NCI-H128 (cell line): ENCODE measurements around the gene THBS2.
"Not testable (repeated sequence)": the region's sequence is repeated elsewhere in the genome, so short reads cannot be mapped to it uniquely, and the experiment has no call there.

ENCODE experiments used
- DNase-seq: peaks from one replicate; lab custom pipeline; 2025; ENCODE audit not compliant: unreplicated experiment; lab: John Stamatoyannopoulos, UW

The THBS2 gene

DNA sequence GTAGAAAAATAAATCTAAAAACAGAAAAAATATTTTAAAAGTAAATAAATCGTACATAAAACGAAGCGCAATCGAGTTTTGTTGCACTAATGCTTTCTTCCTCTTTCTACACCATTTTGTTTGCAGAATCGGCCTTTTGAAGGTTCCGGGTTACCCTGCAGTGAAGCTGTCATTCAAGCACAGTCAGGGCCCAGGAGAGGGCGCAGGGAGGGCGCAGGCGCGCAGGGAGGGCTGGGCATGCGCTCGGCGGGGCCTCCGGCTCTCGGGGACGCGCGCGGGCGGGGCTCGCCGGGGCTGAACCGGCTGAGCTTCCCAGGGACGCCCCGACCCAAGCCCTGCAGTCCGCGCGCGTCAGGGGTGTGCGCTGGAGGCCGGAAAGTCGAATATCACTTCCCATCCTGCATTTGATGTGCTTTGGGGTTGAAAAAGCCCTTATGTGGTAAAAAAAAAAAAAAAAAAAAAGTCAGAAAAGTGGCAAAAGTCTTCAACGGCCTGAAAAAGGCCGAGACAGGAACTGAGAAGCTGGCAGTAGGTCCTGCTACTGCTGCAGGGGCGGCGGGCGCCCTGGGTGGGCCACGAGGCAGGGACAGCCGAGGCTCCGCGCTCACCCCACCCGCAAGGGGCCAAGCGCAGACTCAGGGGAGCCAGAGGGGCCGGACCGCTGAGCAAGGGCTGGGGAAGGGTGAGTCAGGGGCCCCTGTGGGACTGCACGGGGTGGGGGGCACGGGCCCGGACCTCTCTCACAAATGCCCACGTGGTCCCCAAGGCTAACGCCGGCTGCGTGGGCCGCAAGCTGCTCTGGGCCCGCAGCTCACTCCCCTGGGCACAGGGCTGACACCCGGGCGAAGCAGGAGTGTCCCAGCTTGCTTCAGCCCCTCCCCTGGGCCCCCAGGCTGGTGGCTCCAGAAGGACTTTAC lies 40.5 kb downstream of the THBS2 start:
- DNase-seq, result no peak

DNA sequence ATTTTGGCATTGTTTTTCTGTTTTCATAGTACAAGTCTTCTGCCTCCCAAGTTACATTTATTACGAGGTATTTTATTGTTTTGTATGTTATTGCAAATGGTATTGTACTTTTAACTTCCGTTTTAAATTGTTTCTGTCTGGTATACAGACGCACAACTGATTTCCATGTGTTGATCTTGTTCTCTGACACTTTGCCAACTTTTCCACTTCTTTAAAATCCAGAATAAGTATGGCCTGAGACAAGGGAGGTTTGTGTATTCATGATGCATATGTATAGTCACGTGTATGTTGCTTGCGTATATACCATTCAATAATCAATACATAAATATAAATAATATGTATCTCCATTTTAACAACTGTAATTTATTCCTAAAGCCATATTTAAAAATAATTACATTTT lies 41.2 kb downstream of the THBS2 start:
- DNase-seq, result no peak

DNA sequence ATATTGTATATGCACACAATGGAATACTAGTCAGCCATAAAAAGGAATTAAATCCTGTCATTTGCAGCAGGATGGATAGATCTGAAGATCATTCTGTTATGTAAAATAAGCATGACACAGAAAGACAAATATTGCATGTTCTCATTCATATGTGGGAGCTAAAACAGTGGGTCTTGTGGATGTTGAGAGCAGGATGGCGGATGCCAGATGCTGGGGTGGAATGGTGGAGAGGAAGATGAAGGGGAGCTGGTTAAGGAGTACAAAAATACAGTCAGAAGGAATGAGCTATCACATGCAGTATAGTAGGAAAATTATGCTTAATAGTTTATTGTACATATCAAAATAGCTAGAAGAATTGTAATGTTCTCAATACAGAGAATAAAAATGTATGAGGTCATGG lies 41.8 kb downstream of the THBS2 start:
- no peak for DNase-seq

DNA sequence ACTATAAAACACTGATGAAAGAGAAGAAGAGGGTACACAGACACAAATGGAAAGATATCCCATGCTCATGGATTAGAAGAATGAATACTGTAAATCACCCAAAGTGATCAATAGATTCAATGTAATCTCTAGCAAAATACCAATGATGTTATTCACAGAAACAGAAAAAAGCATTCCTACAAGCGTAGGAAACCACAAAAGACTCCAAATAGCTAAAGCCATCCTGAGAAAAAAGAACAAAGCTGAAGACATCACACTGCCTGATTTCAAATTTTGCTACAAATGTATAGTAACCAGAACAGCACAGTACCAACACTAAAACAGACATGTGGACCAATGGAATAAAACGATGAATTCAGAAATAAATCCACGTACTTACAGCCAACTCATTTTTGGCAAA lies 43.0 kb downstream of the THBS2 start:
- DNase-seq, result no peak

DNA sequence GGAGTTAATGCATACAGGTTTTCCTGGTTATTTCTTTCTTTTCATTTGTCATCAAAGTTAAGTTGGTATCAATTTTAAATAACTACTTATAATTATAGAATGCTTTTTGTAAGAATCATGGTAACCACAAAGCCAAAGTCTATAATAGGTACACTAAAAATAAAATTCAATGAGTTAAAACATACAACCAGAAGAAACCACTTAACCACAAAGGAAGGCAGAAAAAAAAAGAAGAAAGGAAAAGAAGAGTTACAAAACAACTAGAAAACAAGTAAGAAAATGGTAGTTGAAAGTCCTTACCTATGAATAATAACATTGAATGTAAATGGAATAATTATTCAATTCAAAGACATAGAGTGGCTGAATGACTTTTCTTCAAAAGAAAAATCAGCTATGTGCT lies 45.6 kb downstream of the THBS2 start:
- no peak for DNase-seq

DNA sequence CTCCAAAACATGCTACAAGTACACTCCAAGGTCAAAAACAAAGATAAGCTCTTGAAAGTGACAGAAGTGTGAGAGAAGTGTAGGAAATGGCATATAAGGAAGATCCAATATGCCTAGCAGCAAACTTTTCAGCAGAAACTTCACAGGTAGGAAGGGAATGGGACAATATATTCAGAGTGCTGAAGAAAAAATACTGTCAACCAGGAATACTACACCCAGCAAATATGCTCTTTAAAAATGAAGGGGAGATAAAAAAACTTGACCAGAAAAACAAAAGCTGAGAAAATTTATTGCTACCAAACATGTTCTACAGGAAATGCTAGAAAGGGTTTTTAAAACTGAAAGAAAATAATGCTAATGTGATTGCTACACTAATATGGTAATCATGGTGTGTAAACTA lies 46.2 kb downstream of the THBS2 start:
- DNase-seq, result no peak

DNA sequence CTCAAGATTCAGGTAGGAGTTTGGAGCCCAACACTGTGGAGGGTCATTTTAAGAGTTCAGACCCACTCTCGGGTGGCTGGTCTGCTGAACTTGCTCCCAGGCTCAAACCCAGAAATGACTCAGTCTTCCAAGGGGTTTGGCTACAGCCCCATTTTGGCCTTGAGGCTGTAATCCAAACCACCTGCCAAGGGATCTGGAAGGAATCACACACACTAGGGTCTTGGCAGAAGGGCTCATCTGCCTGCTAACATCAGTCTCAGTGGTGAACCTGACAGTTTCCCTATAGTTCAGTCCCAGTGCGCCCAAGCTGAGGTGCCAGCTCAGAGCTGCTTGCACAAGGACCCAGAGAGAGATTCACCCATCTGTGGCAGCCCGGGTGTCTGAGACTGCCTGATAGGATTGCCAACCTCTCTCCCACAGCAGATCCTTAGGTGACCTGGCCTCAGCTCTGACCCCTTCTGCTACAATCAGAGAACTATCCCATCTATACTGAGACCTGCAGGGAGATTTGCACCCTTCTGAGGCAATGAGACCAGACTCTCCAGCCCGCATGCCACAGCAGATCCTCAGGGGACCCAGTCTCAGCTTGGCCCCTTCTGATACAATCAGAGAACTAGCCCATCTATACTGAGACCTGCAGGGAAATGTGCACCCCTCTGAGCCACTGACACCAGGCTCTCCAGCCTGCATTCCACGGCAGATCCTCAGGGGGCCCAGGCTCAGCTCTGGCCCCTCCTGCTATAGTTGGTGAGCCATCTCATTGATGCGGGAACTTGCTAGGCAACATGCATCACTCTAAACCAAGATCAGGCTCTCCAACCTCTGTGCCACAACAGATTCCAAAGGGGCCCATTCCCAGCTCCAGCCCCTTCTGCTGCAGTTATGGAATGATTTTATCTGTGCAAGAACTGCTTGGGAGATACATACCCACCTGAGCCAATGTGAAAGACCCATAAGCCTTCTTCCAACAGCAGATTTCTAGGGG lies 48.2 kb downstream of the THBS2 start:
- DNase-seq, result no peak

DNA sequence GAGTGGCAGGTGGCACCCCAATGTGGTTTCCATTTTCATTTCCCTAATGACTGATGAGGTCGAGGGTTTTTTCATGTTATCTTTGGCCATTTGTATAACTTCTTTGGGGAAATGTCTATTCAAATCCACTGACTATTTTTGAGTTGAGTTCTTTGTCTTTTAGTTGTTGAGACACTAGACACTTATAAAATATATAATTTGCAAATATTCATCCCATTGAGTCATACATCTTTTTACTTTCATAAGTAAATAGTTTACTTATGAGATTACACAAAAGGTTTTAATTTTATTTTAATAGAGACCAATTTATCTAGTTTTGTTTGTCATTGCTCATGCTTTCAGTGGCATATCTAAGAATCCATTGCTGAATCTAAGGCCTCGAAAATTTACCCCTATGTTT lies 49.5 kb downstream of the THBS2 start:
- DNase-seq, result no peak

DNA sequence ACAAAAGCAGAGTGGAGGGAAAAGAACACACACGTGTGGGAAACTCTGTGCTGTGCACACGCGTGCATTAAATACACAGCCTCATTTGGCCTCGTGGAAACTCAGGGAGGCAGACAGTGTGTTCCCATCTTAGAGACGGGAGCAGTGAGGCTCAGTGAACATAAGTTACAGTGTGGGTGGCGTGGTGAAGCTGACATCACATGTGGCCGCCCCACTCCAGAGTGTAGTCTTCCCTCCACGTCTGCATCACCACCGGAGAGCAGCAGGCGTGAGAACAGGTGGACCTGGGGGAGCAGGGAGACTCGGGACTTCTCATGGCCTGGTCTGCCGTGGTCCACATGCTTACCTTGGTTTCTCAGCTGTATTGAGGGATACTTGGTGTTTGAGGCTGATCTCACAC lies 51.7 kb downstream of the THBS2 start:
- DNase-seq, result no peak

DNA sequence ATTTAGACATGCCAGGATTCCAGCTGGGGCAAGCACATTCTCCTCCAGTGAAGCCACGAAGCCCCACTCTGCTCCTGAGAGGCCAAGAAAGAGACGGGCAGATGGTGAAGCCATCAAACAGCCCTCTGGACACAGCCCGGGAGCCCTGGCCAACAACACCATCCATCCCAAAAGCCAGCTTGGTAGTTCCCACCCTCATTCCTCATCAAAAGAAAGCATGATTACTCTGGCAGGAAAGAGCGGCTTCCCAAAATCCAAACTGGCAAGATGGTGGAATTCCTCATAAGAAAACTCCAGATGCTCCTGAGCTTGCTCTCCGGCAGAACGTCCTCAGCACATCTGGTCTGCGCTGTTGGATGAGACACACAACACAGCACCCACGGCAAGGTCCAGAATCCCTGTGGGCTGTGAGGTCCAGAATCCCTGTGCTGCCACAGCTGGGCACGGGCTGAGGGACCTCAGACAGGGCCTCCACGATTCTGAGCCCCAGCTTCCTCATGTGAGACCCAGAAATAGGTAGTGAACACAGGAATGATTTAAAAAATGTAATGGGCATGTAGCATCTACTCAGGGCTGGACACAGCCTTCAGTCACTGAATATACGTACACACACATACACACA lies 52.6 kb downstream of the THBS2 start:
- DNase-seq, result no peak

DNA sequence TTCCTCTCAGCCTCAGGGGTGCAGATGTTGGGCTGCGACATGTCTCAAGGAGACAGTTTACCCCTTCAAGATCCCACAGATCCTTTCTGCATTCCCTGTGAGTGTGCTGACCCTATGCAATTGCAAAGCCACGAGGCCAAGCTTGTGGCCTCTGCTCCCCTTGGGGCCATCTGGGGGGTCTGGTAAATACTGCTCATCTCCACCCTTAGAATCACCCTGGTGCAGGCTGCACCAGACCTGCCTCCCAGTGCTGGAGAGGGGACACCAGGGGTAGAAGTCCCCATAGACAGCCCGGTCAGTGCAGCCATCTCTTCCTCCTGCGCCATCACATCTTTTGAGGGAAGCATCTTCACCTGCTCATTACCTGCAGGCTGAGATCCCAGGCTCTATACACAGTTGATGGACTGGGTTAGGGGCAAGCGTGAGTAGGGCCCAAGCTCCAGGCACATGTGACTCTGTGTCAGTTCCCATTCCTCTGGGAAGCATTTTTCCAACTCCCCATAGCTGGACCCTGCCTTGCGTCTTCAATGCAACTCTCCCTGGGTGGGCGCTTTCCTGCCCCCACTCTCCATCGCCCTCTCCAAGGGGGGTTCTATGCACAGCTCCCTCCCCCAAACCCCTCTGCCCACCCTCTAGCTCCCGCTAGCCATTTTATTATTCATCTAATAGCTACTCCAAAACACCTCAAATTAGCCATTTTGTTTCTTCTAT lies 53.9 kb downstream of the THBS2 start:
- no peak for DNase-seq

DNA sequence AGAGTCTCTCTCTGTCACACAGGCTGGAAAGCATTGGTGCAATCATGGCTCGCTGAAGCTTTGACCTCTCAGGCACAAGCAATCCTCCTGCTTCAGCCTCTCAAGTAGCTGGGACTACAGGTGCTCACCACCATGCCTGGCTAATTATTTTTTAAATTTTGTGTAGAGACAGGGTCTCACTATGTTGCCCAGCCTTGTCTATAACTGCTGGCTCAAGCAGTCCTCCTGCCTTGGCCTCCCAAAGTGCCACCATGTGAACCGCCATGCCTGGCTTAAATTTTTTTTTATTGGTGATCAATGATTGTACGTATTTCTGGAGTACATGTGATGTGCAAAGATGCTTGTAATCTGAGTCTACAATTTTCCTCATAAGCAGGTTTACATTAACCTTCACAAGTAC lies 54.8 kb downstream of the THBS2 start:
- no peak for DNase-seq

DNA sequence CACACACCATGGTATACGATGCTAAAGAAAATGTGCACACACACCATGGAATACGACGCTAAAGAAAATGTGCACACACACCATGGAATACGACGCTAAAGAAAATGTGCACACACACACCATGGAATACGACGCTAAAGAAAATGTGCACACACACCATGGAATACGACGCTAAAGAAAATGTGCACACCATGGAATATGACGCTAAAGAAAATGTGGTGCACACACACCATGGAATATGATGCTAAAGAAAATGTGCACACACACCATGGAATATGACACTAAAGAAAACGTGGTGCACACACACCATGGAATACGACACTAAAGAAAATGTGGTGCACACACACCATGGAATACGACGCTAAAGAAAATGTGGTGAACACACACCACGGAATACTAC lies 55.7 kb downstream of the THBS2 start:
- DNase-seq, result not testable (repeated sequence)

DNA sequence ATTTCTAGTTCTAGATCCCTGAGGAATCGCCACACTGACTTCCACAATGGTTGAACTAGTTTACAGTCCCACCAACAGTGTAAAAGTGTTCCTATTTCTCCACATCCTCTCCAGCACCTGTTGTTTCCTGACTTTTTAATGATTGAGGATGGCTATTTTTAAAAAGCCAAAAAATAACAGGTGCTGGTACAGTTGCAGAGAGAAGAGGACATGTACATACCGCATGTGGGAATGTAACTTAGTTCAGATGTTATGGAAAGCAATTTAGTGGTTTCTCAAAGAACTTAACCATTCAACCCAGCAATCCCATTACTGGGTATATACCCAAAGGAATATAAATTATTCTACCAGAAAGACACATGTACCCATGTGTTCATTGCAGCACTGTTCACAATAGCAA lies 57.4 kb downstream of the THBS2 start:
- not testable (repeated sequence) for DNase-seq

DNA sequence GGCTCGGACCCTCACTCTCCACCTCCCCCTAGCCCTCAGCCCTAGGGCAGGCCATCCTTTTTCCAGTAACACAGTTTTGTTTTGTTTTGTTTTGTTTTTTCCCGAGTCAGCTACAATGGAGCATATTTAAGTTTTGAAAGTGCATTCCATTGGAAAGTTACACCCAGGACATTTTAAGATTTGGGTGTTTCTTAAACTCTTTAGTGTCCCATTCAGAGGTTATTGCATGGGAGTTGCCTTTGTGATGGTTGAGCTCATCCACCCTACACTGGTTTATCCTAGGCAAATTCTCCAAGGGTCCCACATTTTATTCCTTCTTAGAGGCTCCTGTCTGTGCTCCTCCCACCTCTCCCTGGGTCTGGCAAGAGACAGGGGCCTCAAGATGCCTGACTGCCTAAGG lies 58.9 kb downstream of the THBS2 start:
- no peak for DNase-seq

DNA sequence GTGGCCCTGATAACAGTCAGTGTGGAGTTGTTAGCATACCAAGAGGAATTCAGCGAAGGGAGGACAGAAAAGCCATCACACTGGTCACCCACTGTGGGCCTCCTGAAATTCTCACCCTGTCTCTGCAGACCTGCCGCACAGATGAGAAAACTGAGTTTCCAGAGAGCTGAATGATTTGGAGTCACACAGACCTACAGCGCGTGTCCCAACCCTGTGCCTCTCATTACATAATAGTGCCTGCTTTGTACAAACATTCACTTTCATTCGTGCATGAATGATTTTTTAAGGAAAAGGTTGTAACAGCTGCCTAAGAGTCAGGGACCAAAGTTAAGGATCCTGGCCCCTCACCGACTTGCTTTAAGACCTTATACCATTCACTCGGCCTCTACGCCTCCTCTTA lies 62.7 kb downstream of the THBS2 start:
- no peak for DNase-seq

DNA sequence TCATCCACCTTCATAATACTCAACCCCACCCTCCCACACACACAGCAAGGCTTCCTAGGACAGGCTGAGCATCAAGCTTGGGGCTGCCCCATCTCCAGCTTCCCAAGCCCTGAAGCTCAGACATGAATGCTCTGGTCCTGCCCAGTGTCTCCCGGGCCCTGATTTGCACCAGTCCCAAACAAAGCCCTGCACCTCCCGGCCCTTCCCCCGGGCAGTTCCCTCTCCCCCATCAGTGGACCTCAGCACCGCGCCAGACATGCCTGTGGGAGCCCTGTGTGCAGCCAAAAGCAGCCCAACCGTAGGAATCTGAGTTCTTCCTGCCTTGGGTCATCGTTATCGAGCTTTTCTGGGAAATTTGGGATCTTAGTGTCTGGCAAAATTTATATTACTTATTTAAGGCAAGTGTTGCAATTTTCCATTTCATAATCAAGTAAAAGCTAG lies 63.5 kb downstream of the THBS2 start:
- no peak for DNase-seq

DNA sequence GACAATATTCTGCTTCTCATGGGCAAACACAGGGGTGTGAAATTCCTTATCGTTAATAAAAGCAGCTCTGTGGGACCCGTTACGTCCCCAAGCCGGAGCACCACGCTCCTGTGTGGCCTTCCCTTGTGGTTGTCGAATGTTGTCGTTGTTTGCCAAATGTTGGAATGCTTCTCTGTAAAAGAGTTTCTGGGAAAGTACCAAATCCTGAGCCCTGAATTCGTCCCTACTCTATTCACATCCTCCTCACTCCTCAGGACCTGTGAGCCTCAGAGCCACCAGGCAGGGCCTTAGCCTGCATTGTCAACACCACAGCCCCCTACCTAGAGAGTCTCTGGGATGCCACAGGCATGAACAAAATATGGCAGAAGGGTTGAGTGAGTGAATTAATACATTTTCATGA lies 64.0 kb downstream of the THBS2 start:
- DNase-seq, result no peak

DNA sequence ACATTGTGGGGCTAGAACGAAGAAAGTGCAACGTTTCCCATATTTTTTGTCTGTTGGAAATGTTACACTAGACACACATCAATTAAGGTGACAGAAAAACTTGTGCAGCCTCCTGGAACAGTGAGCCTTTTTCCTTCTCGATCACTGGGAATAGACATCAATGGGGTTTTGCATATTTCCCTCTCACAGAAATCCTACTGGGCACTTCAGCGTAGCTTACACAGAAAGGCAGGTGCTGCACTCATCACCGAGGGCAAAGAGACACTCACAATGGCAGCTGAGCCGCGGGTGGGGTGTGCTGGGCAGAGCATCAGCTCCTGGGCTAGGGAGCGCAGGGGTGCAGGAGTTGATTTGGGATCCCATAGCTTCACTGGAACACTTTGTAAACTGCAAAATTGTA lies 64.5 kb downstream of the THBS2 start:
- peak; percentile 34 for DNase-seq

DNA sequence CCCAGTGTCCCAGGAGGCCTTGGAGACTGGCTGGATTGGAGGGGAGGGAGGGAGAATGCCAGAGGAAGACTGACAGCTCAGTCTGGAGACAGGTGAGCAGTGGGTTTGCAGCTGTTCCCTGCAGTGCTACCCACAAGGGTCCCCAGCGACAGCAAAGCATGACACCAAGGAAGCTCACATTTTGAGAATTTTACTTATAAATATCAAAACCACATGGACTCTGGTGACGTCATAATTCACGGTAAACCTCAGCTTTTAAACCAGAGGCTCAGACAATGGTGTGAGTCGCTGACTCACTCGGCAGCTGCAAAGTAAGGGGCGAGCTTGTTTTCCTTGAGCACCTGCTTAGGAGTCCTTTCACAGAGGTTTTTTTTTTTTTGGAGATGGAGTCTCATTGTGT lies 65.2 kb downstream of the THBS2 start:
- no peak for DNase-seq

DNA sequence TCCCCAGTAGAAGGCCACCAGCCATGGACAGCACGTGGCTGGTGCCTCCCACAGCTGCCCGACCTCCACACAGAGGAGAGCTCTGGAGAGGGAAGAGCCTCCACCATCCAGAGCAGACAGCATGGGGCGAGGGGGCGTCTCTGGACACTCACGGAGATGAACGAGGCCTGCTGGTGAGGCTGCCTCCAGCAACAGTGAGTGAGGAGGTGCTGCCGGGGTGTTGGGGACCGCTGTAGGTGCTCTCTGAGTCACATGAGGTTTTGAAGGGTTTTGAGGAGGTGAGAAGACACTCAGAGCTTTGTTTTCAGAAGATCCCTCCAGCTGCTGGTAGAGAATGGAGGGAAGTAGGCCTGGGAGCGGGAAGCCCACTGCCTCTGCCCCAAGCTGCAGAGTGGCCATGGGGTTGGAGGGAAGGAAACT lies 65.6 kb downstream of the THBS2 start:
- DNase-seq, result no peak
